SW 1271 (cell line): ENCODE results near the gene FAM193B.

Experiments
- DNase-seq, 2 experiments: peaks; one replicate each; lab custom pipeline; 2025; lab: John Stamatoyannopoulos, UW

FAM193B gene

DNA sequence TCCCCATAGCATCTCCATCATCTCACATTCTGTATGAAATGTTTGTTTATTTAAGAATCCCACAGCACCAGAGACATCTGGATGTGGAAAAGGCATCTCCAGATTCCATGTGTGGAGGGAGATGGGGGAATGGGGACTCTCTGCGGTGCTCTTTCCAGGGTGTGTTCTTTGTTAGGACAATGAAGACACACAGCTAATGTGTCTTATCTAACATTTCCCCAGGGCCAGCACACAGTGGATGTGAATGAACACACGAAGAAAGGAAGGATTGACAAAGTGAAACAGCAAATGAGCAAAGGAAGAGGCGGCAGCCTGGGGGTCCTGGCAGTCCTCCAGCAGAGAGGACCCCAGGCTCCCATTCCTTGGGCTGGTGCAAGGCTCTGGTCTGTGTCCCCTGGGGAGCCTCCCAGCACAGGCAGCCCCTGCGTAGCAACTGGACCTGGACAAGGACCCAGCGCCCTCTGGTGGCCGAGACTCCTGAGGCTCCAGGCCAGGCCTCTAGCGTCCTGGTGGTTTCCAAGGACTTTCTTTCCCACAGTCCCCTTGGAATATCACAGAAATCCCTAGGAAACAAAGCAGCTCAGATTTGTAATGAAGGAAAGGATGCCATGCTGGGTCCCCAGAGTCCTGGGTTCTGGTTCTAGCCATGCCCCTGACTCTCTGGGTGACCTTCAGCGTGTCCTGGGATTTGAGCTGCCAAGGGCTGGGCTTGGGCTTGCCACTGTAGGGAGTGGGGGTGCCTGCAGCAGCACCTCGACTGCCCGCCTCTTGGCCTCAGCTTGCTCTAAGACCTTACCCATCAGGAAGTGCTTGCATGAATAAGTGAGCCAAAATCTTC, 53.5 kb downstream of the FAM193B start:
- DNase-seq, result peak; percentile 47 to 84

DNA sequence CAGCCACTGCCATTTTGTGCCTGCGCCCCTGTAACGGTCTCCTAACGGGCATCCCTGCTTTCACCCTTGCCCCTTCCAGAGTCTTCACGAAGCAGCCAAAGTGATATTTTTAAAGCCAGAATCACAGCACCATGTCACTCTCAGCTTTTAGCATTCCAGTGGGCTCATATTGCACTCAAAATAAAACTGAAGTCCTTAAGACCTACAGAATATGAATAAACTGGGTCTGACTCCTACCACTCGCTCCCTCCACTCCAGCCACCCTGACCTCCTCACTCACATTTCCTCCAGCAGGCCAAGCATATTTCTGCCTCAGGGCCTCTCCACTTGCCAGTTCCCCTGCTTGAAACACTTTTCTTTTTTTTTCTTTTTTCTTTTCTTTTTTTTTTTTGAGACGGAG, 54.5 kb downstream of the FAM193B start:
- no peak for DNase-seq

DNA sequence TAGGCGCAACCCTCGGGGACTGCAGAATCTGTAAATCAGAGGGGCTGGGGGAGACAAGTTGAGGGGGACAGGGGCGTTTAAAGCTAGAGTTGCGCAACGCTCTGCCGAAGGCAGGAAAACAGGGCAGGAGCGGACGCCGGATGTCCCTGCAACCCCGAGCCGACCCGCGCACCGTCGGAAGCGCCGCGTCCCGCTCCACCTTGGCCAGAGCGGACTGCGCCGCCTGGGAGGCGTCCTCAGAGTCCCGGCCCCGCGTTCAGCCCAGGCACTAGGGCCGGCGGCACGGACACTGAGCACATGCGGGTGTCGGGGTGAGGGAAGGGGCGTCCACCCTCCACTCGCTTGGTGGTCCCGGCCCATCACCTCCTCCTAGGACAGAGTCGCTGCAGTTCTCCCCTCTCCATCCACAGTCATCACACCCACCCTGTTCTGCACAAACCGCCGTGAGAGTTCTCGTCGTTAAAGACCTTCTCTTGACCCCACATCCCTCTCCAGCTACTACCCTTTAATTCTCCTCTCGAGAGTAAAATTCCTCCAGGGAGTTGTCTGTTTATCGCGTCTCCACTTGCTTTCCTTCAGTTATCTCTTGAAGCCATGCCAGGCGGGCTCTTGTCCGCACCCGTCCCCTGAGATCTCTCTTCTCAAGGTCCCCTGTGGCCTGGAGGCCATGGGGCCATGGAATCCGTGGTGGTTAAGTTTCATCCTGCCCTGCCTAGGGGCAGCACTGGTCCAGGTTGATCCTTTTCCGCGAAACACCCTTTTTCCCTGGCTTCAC, 56.2 kb downstream of the FAM193B start:
- no peak for DNase-seq

DNA sequence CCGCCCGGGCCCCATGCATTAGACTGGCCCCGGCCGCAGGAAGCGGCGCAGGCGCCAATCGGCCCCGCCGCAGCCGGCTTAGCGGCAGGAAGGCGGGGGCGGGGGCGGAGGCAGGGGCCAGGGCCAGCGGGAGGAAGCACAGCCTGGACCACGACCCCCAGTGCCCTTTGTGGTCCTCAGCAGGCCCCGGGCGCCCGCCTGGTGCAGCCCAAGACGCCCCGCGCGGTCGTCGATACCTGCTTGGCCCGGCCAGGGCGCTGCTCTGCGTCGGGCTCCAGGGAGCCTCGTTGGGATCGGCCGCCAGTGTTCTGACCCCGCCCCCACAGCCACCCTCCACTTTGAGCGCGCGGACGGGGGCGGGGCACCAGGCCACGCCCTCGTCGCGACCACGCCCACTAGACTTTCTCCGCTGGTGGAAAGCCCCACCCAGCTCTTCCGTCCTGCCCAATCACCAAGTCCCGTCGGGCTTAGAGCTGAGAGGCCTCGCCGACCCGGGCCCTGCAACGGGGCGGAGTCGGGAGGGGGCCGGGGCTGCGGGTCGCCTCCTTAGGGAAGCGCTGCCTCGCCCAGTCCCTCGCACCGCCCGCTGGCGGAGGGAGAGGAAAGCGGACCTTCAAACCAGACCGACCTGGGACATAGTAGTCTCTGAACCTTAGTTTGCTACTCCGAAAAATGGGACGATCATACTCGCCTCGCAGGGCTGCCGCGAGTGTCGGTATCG, 56.9 kb downstream of the FAM193B start, which contains the start of gene PDLIM7:
TSS of gene PDLIM7 (minus strand) at position 313 of the 721 bp plus-strand sequence. CDS start 1,092 bp downstream, outside the sequence.
- DNase-seq, result peak; percentile 88 to 97

DNA sequence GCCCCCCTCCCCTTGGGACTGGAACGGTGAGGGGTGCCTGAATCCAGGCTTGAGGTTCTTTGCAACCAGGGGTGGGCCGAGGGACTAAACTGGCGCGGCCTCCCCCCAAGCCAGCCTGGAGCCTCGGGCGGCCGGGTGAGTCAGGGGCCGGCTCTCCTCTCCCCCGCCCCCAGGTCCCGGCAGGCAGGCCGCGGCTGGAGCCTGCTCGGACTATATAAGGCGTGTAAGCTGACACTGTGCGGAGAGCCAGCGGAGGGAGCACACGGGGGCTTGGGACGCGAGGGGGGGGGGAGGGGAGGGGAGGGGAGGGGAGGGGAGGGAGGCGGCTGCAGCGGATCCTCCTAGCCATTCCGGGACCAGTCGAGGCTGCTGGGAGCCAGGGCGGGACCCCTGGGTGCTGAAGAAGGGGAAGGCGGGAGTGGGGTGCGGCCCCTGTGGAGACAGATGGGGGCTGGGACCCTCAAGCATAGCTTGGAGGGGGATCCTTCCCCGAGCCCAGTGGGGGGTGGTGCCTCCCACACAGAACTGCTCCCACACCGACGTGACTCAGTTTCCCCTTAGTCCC, 57.6 kb downstream of the FAM193B start:
- DNase-seq, result peak; percentile 57 to 66

DNA sequence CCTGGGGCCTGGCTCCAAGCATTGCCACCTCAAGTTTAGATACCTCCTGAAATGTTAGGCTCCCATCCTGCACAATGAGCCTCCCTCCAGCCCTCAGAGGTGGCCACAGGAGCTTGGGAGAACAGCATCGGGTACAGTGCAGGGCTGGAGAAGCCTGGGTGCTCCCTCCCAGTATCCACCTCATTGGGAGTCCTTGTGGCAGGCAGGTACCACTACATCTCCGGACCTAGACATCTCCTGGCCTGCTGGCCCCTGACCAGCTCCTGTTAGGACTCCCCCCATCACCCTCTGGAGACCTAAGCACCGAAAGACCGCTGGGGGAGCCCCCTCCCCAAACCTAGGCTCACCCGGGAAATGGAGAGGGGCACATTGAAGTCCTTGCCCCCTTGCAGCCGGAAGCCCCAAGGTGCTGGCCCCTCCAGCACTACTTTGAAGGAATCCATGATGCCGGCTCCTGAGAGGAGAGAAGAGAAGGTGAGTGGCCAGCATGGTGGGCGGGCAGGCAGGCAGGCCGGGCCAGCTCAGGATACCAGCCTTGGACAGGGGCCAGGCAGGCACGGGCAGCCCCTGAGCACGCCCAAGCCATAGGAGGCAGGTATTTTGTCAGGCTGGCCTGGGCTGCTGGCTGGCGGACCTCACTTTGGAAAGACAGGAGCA, 58.2 kb downstream of the FAM193B start:
- DNase-seq, result peak; percentile 67 to 80

DNA sequence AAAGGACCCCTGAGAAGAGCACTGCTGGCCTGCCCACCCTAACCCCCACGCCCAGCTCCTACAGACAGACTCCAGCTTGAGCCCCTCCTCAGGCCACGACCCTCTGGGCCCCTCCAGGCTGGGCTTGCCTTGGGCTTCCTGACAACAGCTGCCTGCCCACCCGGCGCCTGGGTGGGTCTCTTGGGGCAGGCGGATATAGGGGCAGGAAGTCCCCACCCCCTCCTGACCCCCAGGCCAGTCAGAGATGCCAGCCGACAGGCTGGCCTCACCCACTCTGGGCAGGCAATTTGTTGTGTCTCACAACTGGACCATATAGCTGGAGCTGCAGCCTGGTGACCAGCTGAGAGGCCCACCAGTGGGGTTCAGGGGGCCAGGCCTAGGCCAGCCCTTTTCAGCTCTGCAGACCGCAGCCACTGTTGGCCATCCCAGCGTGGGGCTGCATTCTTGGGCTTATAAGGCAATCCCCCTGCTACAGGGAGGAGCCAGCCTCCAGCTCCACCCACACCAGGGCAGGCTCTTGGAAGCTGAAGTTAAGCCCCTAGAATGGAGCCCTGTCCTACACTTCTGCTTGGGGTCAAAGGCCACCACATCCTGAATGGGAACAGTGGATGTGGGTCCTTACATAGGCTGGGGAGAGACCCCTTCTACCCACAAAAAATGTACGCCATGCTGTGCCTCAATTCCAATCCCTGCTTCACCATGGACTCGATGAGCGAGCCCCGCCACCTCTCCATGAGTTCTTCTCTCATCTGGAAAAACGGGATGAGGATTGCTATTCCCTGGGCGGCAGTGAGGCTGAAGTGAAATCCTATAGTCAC, 58.9 kb downstream of the FAM193B start:
- DNase-seq, result peak in 1 of 2 experiments; percentile 60

DNA sequence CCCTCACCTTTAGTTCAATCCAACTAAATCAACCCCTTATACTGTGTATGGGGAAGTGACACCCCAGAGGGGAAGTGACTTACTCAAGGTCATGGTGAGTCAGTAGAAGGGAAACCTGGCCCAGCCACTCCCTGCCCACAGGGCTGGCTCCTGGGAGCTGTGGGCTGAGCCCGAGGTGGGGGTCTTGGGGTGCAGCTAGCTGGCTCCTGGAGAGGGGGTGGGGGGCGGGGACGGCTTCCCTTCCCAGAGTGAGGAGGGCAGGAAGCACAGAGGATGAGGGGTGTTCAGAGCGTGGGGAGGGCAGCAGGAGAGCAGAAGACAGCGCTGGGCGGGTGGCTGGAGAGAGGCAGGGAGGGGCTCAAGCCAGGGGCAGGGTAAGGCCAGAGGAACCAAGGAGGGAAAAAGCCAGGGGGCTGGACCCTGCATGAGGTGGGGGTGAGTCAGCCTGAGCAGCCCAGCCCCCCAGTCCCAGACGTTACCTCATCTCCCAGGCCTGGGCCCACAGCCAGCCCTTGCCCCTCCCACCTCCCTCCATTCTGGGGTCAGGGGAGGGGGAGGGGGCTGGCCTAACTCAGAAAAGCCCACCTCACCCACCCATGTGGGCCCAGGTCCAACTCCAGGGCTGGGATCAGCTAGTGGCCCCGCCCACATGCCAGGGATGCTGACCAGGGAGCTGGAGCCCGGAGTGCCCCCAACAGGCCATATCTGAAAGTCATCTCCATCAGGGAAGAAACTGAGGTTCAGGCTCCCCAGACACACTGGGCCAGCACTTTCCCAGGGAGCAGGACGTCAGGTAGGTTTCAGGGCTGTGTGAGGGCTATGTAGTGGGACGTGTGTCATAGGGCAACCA, 59.8 kb downstream of the FAM193B start:
- peak; percentile 78 to 85 for DNase-seq

DNA sequence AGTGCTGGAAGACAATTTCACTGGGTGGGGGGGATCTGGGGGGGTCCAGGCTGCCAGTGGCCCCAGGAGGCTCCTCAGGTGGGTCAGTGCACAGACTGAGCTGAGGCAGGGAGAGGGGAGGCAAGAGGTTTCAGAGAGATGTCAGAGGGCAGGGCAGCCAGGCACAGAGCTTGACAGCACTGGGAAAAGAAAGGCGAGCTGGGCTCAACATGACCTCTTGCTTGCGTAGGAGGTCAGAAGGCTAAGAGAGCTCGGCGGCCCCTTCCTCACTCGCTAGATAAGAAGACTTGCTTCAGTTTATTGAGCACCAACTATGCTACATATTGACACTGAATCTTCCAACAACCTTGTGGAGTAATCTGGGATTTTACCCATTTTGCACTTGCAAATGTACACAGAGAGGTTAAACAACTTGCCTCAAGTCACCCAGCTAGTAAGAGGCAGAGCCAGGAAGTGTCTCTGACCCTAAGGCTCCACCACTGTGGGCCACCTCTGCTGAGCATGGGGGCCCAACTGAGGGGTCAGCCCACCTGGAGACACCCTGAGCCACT, 60.5 kb downstream of the FAM193B start:
- no peak for DNase-seq

DNA sequence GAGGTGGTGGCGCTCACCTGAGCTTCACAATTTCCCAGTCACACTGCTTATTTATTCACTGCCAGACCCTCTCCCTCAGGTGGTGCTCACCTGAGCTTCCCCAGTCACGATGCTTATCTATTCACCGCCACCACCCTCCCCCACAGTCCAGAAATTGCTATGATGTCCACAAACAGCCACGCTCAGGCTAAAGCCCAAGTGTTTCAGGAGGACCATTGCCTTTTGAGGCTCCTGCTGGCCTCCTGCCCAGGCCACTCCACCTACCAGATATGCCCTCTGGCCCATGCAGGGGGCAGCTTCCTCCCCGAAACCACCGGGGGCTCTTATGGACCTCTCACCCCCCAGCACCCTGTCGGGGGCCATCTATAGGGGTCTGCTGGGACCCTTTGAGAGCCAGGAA, 61.5 kb downstream of the FAM193B start:
- no peak for DNase-seq

DNA sequence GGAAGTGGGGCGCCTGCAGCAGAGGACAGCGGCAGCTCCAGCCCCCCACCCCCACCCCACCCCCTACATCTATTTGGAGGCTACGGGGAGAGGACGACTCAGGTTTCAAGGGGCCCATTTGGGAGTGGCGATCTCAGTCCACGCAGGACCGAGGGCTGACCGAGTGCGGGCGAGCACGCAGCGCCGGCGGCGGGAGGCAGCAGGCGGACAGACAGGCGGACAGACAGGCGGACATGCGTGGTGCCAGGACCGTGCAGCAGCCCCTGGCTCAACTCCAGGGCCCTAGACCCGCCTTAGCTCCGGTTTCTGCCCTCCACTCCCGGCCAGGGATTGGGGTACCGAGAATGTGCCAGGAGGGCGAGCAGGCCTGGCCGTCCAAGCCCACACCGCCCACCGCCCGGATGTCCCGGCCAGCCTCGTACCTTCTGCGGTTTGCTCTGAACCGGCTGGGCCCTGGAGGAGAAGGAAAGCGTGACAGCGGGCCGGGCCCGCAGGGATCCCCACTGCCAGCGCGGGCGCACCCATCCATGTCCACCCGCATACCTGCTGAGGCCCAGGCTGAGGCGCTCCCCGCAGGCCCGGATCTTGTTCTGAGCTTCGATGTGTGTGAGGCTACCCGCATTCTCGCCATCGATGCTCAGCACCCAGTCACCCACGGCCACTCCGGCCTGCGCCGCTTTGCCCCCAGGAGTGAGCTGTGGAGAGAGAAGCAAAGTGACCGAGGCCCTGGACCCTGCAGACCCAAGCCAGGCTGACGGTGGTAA, 62.2 kb downstream of the FAM193B start:
- no peak for DNase-seq

DNA sequence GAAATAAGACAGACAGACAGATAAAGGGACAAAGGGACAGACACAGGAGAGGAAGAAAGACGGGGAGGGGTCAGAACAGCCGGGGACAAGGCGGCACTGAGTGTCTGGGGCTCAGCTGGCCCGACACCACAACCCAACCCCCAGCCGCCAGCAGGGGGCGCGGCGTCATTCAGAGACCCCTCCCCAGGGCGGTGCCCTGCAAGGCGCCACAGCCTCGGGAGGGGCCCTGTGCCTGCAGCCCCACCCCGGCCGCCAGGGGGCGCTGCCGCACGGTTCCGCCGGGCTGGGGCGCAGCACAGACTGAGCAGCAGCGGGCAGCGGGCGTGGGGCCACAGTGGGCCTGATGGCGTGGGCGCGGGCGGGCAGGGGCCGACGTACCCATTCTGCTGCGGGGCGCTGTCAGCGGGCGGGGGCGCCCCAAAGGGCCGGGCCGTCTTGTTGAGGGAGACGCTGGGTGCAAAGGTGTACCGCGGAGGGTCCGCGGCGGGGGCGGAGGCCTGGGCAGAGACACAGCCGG, 62.9 kb downstream of the FAM193B start:
- no peak for DNase-seq

DNA sequence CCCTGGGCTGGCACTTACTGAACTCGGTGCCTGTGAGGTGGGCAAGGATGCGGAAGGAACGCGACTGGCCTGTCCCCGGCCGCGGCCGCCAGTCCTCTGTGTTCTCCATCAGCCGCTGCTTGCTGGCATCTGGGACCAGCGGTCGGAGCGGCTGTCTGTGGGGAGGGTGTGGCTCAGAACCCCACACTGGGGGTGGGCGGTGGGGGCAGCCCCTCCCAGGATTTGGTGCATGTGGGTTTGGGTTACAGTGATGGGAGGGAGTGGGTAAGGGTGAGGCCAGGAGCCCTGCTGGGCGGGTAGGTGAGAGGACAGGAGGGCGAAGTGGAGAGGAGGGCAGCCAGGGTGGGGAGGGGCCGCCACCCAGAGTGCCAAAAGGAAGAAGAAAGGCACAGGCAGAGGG, 63.4 kb downstream of the FAM193B start:
- no peak for DNase-seq

DNA sequence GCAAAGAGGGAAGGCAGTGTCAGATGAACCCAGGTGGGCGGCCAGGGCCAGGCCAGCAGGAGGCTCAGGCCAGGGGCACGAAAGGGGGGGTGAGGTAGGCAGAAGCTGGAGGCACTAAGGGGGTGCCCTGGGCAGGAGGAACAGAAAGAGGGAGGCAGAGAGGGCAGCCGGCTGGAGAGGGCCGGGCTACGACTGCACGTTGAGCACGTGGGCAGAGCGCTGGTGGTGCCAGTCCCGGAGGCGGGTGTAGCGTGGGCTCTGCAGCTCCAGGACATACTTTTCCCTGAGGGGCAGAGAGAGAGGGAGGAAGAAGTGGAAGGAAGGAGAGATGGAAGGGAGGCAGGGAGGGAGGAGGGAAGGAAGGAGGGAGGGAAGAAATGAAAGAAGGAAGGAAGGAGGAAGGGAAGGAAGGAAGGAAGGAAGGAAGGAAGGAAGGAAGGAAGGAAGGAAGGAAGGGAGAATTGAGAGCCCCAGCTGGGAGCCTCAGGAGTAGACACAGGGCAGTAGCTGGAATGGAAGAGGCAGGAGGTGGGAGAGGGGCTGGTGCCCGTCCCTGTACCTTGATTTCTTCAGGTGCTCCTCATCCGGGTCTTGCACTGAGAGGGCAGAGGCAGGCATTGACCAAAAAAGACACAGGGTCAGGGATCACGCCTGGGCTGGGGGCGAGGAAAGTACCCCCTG, 63.9 kb downstream of the FAM193B start:
- no peak for DNase-seq

DNA sequence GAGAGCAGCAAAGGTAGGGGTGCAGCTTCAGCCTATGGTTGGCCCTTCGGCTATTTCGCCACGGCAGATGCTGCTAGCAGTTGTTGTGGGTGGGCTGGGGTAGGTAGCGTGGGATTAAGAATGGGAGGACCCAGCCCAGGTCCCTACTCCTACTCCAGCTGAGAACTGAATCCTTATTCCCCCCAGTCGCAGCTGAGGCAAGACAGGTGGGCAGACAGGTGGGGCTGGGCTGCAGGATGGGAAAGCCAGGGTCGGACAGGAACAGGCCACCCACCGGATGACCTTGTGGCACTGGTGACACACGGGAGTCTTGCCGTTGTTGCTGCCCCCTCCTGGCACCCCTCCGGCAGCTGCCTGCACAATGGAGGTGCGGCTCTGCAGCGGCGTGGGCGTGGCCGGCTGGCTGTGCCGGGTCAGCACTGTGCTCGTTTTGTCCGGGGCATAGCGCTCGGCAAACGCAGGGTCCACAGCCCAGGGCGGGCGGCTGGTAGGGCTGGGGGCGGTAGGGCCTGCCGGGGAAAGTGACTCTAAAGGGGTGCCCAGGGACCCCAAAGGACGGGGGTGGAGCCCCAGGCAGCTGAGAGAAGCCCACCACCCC, 65.1 kb downstream of the FAM193B start:
- DNase-seq, result no peak

DNA sequence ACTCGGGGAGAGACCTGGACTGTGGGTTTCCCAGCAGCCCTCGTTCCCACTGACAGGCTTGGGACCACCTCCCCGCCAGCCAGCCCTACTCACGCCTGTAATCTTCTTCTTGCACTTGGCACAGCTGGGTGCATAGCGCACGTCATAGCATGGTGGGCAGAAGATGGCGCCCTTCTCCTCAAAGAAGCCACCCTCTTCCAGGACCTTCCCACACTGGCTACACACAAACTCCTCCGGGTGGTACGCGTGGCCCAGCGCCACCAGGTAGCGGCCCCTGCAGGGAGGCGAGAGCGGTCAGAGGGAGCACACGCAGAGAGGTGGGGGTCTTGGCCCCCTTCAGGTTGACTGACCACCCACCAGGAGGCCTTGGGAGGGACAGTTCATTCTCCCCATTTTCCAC, 66.4 kb downstream of the FAM193B start:
- no peak for DNase-seq

DNA sequence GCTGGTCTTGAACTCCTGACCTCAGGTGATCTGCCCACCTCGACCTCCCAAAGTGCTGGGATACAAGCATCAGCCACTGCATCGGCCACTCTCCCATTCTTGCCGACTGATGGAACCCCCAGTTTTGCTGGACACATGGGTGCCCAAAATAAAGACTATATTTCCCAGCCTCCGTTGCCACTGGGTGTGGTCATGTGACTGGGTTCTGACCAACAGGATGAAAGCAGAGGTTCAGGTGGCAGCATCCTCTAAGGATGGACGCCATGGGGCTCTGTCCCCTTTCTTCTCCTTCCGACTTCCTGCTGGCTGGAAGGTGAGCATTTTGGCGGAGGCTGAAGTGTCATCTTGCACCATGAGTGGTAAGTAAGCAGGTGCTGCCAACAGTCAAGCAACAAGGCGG, 67.2 kb downstream of the FAM193B start:
- no peak for DNase-seq
